Glomerular endothelial cell (primary cell): ENCODE results near the gene SKA2. TPM values are rescaled to one million over a fixed set of nuclear protein-coding genes. Genes with fewer than 3 reads are reported as not detected.
"Not testable (repeated sequence)": the region's sequence is repeated elsewhere in the genome, so short reads cannot be mapped to it uniquely, and the experiment has no call there.

Experiments used
- DNase-seq: peaks from one replicate; pipeline ENCODE4 v3.0.0-alpha.2; 2011; ENCODE audit warnings: low read depth, low spot score; ENCODE audit errors: extremely low read depth
- total RNA-seq: library from RNA; depleted of rRNA; stranded (reverse); fragments of >200 nt; gene quantifications from 2 replicates; pipeline ENCODE4 v1.2.3, GENCODE V29; 2015

SKA2 gene
- total RNA-seq, 1 donor from 2014 or later: 39.0 TPM

- DNase-seq: no peak
These were observed 49.0 kb downstream of the SKA2 start for GRCh38 chr17:59105852-59106462.

- no peak for DNase-seq
These were observed 53.8 kb downstream of the SKA2 start for GRCh38 chr17:59101178-59101577.

- DNase-seq: no peak
These were observed 57.1 kb downstream of the SKA2 start for GRCh38 chr17:59097876-59098275.

- no peak for DNase-seq
These were observed 60.0 kb downstream of the SKA2 start for GRCh38 chr17:59094861-59095530.

GRCh38 chr17:59093702-59094231 is 61.2 kb downstream of the SKA2 start:
- peak; percentile 78 for DNase-seq

- no peak for DNase-seq
These were observed 61.8 kb downstream of the SKA2 start for GRCh38 chr17:59093145-59093701.

- not testable (repeated sequence) for DNase-seq
These were observed 64.4 kb downstream of the SKA2 start for GRCh38 chr17:59090593-59090992.

- no peak for DNase-seq
These were observed 70.8 kb downstream of the SKA2 start for GRCh38 chr17:59084154-59084553.

- peak; percentile 76 for DNase-seq
These were observed 80.5 kb downstream of the SKA2 start for GRCh38 chr17:59074494-59074893.

- no peak for DNase-seq
These were observed 81.0 kb downstream of the SKA2 start for GRCh38 chr17:59073972-59074371.

- DNase-seq: no peak
These were observed 85.1 kb downstream of the SKA2 start for GRCh38 chr17:59069856-59070255.

GRCh38 chr17:59067756-59068155 is 87.2 kb downstream of the SKA2 start:
- DNase-seq: no peak

GRCh38 chr17:59067340-59067739 is 87.6 kb downstream of the SKA2 start:
- no peak for DNase-seq

- DNase-seq: no peak
These were observed 92.5 kb downstream of the SKA2 start for GRCh38 chr17:59062509-59062908.

Other genes starting within 250 kb of the SKA2 start
- gene TRIM37, start 48.3 kb downstream of the SKA2 start, total RNA-seq: 26.3 and 36.4 TPM in 2 replicates
- 19.7 and 25.7 TPM in 2 replicates for gene PRR11, start 560 bp upstream of the SKA2 start, total RNA-seq
- gene SMG8, start 54.8 kb upstream of the SKA2 start, total RNA-seq: 15.3 and 16.9 TPM in 2 replicates
- gene GDPD1, start 65.3 kb upstream of the SKA2 start, total RNA-seq: 3.0 and 6.3 TPM in 2 replicates
- 41.3 and 76.7 TPM in 2 replicates for gene YPEL2, start 176.5 kb upstream of the SKA2 start, total RNA-seq